Brain microvascular endothelial cell (primary cell): ENCODE results near the gene DBF4B.
"Not testable (repeated sequence)": the region's sequence is repeated elsewhere in the genome, so short reads cannot be mapped to it uniquely, and the experiment has no call there.

ENCODE experiments used
- DNase-seq: peaks from one replicate; pipeline ENCODE4 v3.0.0-alpha.2; 2020
- H3K27ac ChIP-seq: fragments of 250-450 bp; sonication (Bioruptor Pico); 2 replicates; pipeline ENCODE4 v1.5.1; 2020; ENCODE audit warnings: mild to moderate bottlenecking, moderate library complexity
- H3K27me3 ChIP-seq: fragments of 250-450 bp; sonication (Bioruptor Pico); replicated peaks from 2 replicates; pipeline ENCODE4 v1.5.1; 2020; ENCODE audit warnings: mild to moderate bottlenecking
- H3K36me3 ChIP-seq: fragments of 250-450 bp; sonication (Bioruptor Pico); replicated peaks from 2 replicates; pipeline ENCODE4 v1.5.1; 2020; ENCODE audit warnings: mild to moderate bottlenecking
- H3K4me3 ChIP-seq: 2 replicates; pipeline ENCODE4 v1.5.1; 2011; ENCODE audit warnings: low read depth, mild to moderate bottlenecking, control low read depth, low read length, moderate library complexity
- CTCF ChIP-seq: IDR thresholded peaks from 2 replicates; pipeline ENCODE4 v1.5.1; 2011; ENCODE audit warnings: low read depth, mild to moderate bottlenecking, moderate library complexity, low read length, control low read depth, inconsistent platforms; ENCODE audit errors: missing control alignments
- in situ Hi-C: cut with HindIII; loops from 2 replicates; pipeline ENCODE4 v1.10.0; 2017; ENCODE audit warnings: low sequenced_read_pairs, low pct_ligation_motif_present

Gene DBF4B

GRCh38 chr17:44707755-44708400, 587 bp upstream of the DBF4B start:
- in situ Hi-C loops = no loop called here
- no peak for TF ChIP-seq CTCF
- Histone ChIP-seq H3K36me3 (no peaks in the 10 kb centered on the region), H3K4me3 (peak overlapping the region; percentile 96), H3K27ac (peak overlapping the region; percentile 48), H3K27me3 (no peaks in the 10 kb centered on the region)
- no peak for DNase-seq

GRCh38 chr17:44719444-44719843, 11.0 kb downstream of the DBF4B start:
- DNase-seq = no peak
- Histone ChIP-seq H3K27me3 (no peaks in the 10 kb centered on the region), H3K4me3 (no peak overlapping the region), H3K27ac (no peak overlapping the region), H3K36me3 (no peaks in the 10 kb centered on the region)
- TF ChIP-seq CTCF = no peak
- in situ Hi-C loops = no loop called here

GRCh38 chr17:44722254-44722653, 13.8 kb downstream of the DBF4B start:
- H3K27ac ChIP-seq = no peak overlapping the region
- in situ Hi-C loops = no loop called here
- H3K4me3 ChIP-seq = no peak overlapping the region
- H3K36me3 ChIP-seq = no peaks in the 10 kb centered on the region
- no peak for DNase-seq
- H3K27me3 ChIP-seq = no peaks in the 10 kb centered on the region
- TF ChIP-seq CTCF = no peak

GRCh38 chr17:44726121-44726520, 17.7 kb downstream of the DBF4B start:
- H3K27me3 ChIP-seq, in situ Hi-C loops, H3K36me3 ChIP-seq, H3K27ac ChIP-seq, DNase-seq, H3K4me3 ChIP-seq: not testable (repeated sequence)

GRCh38 chr17:44733753-44734152, 25.3 kb downstream of the DBF4B start:
- in situ Hi-C loops = no loop called here
- TF ChIP-seq CTCF = peak; percentile 63

GRCh38 chr17:44734272-44734671, 25.8 kb downstream of the DBF4B start:
- no peaks in the 10 kb centered on the region for H3K27me3 ChIP-seq
- in situ Hi-C loops = no loop called here
- TF ChIP-seq CTCF = no peak
- DNase-seq = no peak
- peaks cover 3% of the 10 kb centered on the region for H3K36me3 ChIP-seq
- H3K27ac ChIP-seq = no peak overlapping the region
- H3K4me3 ChIP-seq = no peak overlapping the region

More at GRCh38 chr17:44733753-44734152, 25.3 kb downstream of the DBF4B start:
- H3K27me3 ChIP-seq = no peaks in the 10 kb centered on the region
- H3K27ac ChIP-seq = no peak overlapping the region
- peak; percentile 20 for DNase-seq
- H3K36me3 ChIP-seq = peaks cover 3% of the 10 kb centered on the region
- H3K4me3 ChIP-seq = no peak overlapping the region
